ENCODE data around the gene VAMP5. TPM values are rescaled to one million over a fixed set of nuclear protein-coding genes. Genes with fewer than 3 reads are reported as not detected.
A peak's percentile ranks its signal among the peaks of the same experiment; 100 is the strongest.

VAMP5 gene
- total and polyA plus RNA-seq, 9 of the 15 experiments (the other 6 are each of a cell fraction or from before 2014, with no cell fraction given): 0.54 to 1.9 (median 1.5) TPM; not detected in 2

- H2AFZ ChIP-seq (ENCODE audit: low read depth, low read length): no peak overlapping the region
- peak in 1 of 4 experiments; percentile 34 for DNase-seq (ENCODE audit: extremely low read depth in 1 of 4, low spot score in 3 of 4)
- intact Hi-C loops (cut with micrococcal nuclease): no loop called here
- ATAC-seq: no peak
- in situ Hi-C loops (cut with MboI): no loop called here
- no TSS peak for BruUV-seq (replicated peaks)
- peak overlapping the region; percentile 81 for H3K27ac ChIP-seq (ENCODE audit: extremely low read depth, low read depth, low read length)
- peaks cover 11% of the 10 kb centered on the region for H3K9me1 ChIP-seq (ENCODE audit: control insufficient read depth, insufficient read depth, low read length)
- no peaks in the 10 kb centered on the region; the same call in 2 of the 3 replicates for H3K79me2 ChIP-seq (ENCODE audit: control insufficient read depth, insufficient read depth, low read length)
- CTCF ChIA-PET (ENCODE audit: low intra/inter-chr PET ratio): no interaction called here
- no peak for FAIRE-seq
- peaks cover 34 to 45% of the 10 kb centered on the region in 2 experiments for H3K4me1 ChIP-seq (replicated peaks in 1 of 2; ENCODE audit: control insufficient read depth in 2 of 2, insufficient read depth in 2 of 2, low read length in 2 of 2)
- 56% methylated on average over 1 of the region's 1 CpG for WGBS (ENCODE audit: insufficient coverage, low coverage, missing lambda C conversion rate)
- peak overlapping the region; percentile 56 to 74; a peak in 2 of 4 replicates for H3K9ac ChIP-seq (ENCODE audit: insufficient read depth in 1 of 2, low read depth in 2 of 2, low read length in 2 of 2)
- POLR2A ChIA-PET: interaction anchor here (0.6 to 4.0 kb wide), 5 partner anchors 7 to 39 kb away, joined by 3 to 14 read pairs (median 4); partner anchors contain the start of gene RNF181
- H3K4me3 ChIP-seq: no peak overlapping the region
- no peaks in the 10 kb centered on the region for H3K27me3 ChIP-seq (ENCODE audit: control insufficient read depth in 2 of 2, insufficient read depth in 2 of 2, low read length in 2 of 2)
- H3K4me2 ChIP-seq (ENCODE audit: insufficient read depth, low read length): peak overlapping the region; percentile 58
- H4K20me1 ChIP-seq (replicated peaks; ENCODE audit: control insufficient read depth, insufficient read depth, low read length): no peaks in the 10 kb centered on the region
- H3K9me3 ChIP-seq (replicated peaks; ENCODE audit: control insufficient read depth, insufficient read depth, low read depth, low read length): no peaks in the 10 kb centered on the region
- H3K36me3 ChIP-seq (ENCODE audit: control insufficient read depth, insufficient read depth, low read length): peaks cover 36% of the 10 kb centered on the region; the same call in 2 of the 3 replicates
- TF ChIP-seq IRF1 (CRISPR knock-in tag; IDR thresholded peaks at IDR 0.05; ENCODE audit: borderline replicate concordance) (no peak), MEIS2 (IDR thresholded peaks at IDR 0.05; ENCODE audit: partially characterized antibody) (peak; percentile 50), TAF9B (IDR thresholded peaks at IDR 0.05; ENCODE audit: partially characterized antibody) (peak; percentile 29), ZNF318 (IDR thresholded peaks at IDR 0.05; ENCODE audit: borderline replicate concordance in 1 of 2, low read depth in 1 of 2) (peak in 1 of 2 experiments; percentile 87; a peak in 2 of 4 replicates), ZFP36 (IDR thresholded peaks at IDR 0.05; ENCODE audit: low read depth, low read length, partially characterized antibody) (no peak), EHMT2 (IDR thresholded peaks at IDR 0.05) (peak; percentile 42; the same call in 1 of the 2 replicates), JUND (IDR thresholded peaks at IDR 0.05; ENCODE audit: borderline replicate concordance, low read depth, low read length) (peak; percentile 88), JUND (tag; IDR thresholded peaks at IDR 0.05; ENCODE audit: borderline replicate concordance, low read depth, low read length) (peak; percentile 54; the same call in 1 of the 3 replicates), CTBP1 (IDR thresholded peaks at IDR 0.05; ENCODE audit: borderline replicate concordance) (no peak), NFRKB (IDR thresholded peaks at IDR 0.05; ENCODE audit: low read depth) (0 out of 2 replicates have a peak, but pooled peaks have one; percentile 20), FOXK2 (conservative IDR thresholded peaks at IDR 0.05 in 1 of 2, IDR thresholded peaks at IDR 0.05 in 1 of 2; ENCODE audit: low read depth in 2 of 2) (peak in 1 of 2 experiments; percentile 49; a peak in 2 of 4 replicates), STAT5A (IDR thresholded peaks at IDR 0.05; ENCODE audit: borderline replicate concordance, low read length) (no peak), SPI1 (IDR thresholded peaks at IDR 0.05; ENCODE audit: borderline replicate concordance, low read depth, low read length) (peak; percentile 7; the same call in 1 of the 2 replicates)
These were observed 1.5 kb downstream of the VAMP5 start for GRCh38 chr2:85585781-85586105.

All from K562 (cell line).